Cardiac fibroblast (primary cell): ENCODE results near the gene HPS6.

Experiments used
- DNase-seq, 2 donors: peaks; one replicate each; pipeline versions ENCODE4 v3.0.0 to v3.0.0-alpha.2; 2010; ENCODE audit warnings: low read depth in 2 of 2
- H3K4me3 ChIP-seq, 2 donors: replicated peaks in 1 of 2; 1 replicate in 1 of 2; 2 replicates in 1 of 2; pipeline ENCODE4 v1.5.1; 2011; ENCODE audit warnings: low read depth in 2 of 2, low read length in 2 of 2, mild to moderate bottlenecking in 2 of 2, moderate library complexity in 1 of 2
- CTCF ChIP-seq: IDR thresholded peaks from one replicate; pipeline ENCODE4 v1.5.1; 2011; ENCODE audit warnings: low read depth, mild to moderate bottlenecking, low read length, inconsistent platforms

Gene HPS6

GRCh38 chr10:102101152-102101551 is 36.0 kb downstream of the HPS6 start:
- TF ChIP-seq CTCF: no peak
- H3K4me3 ChIP-seq: no peak overlapping the region
- no peak for DNase-seq

GRCh38 chr10:102102421-102102820 is 37.3 kb downstream of the HPS6 start:
- H3K4me3 ChIP-seq: no peak overlapping the region
- DNase-seq: no peak
- TF ChIP-seq CTCF: no peak

- no peak for DNase-seq
- TF ChIP-seq CTCF: no peak
- no peak overlapping the region for H3K4me3 ChIP-seq
These were observed 41.8 kb downstream of the HPS6 start for GRCh38 chr10:102106998-102107397.

GRCh38 chr10:102109166-102110116 is 44.3 kb downstream of the HPS6 start:
- no peak for DNase-seq
- TF ChIP-seq CTCF: no peak
- no peak overlapping the region for H3K4me3 ChIP-seq

DNA sequence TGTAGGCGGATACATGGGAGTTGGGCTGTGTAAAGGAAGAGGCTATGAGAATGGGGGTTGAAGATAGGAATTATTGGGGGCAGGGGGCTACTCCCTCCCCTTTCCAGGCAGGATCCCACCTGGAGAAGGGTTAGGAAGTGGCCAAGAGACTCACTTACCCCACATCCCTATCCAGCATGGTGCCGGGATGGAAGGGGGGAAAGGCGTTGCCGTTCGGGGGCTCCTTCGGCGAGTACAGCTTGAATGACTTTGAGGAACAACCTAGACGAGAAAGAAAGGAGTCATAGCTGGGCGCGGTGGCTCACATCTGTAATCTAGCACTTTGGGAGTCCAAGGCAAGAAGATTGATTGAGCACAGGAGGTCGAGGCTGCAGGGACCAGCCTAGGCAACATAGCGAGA is 46.1 kb downstream of the HPS6 start:
- no peak for TF ChIP-seq CTCF
- no peak overlapping the region for H3K4me3 ChIP-seq
- DNase-seq: no peak

GRCh38 chr10:102112210-102112817 is 47.2 kb downstream of the HPS6 start:
- no peak overlapping the region for H3K4me3 ChIP-seq
- TF ChIP-seq CTCF: peak; percentile 27
- DNase-seq: no peak
